Measurements from ENCODE around the gene ZC3HAV1L. TPM values are rescaled to one million over a fixed set of nuclear protein-coding genes. Genes with fewer than 3 reads are reported as not detected.

ZC3HAV1L gene
- 5.1 TPM for polyA plus RNA-seq (2013, experiment 1 of 2)
- polyA plus RNA-seq (2013, experiment 2 of 2) = 5.3 TPM

GRCh38 chr7:139035586-139036353 is at the start of gene ZC3HAV1L:
Gene ZC3HAV1L, minus strand, starts transcription at chr7:139036042. Its CDS starts 25 bp downstream, at chr7:139036017.
- peaks cover 0 to 12% of the 10 kb centered on the region in 2 donors for H3K9me3 ChIP-seq (replicated peaks in 1 of 2; ENCODE audit: control insufficient read depth in 2 of 2, insufficient read depth in 1 of 2, low read depth in 1 of 2, low read length in 2 of 2)
- no peak within 1 kb of the TSS for H3K27ac ChIP-seq (replicated peaks; ENCODE audit: low read length)
- peak within 1 kb of the TSS; percentile 17 to 88 for H3K4me3 ChIP-seq (ENCODE audit: low read length in 2 of 2)
- peak within 1 kb of the TSS; percentile 96 for H2BK12ac ChIP-seq (ENCODE audit: low read length)
- H3K4ac ChIP-seq (ENCODE audit: low read length) = peak within 1 kb of the TSS; percentile 99
- peaks cover 0 to 4% of the 10 kb centered on the region in 2 donors for H3K36me3 ChIP-seq (replicated peaks in 1 of 2; ENCODE audit: control insufficient read depth in 2 of 2, insufficient read depth in 2 of 2, low read length in 2 of 2)
- peak within 1 kb of the TSS; percentile 77 for H2AK5ac ChIP-seq (ENCODE audit: low read depth, low read length)
- H3K4me1 ChIP-seq (ENCODE audit: control insufficient read depth in 2 of 2, insufficient read depth in 1 of 2, low read depth in 1 of 2, low read length in 2 of 2) = no peaks in the 10 kb centered on the region
- peak within 1 kb of the TSS; percentile 93 for H2BK15ac ChIP-seq (ENCODE audit: low read length)
- peaks cover 0 to 43% (median 0%) of the 10 kb centered on the region in 3 experiments for H3K27me3 ChIP-seq (ENCODE audit: control insufficient read depth in 3 of 3, insufficient read depth in 3 of 3, low read depth in 1 of 3, low read length in 3 of 3)
- H3K79me1 ChIP-seq (ENCODE audit: low read depth, low read length) = peaks cover 7% of the 10 kb centered on the region
- peak within 1 kb of the TSS; percentile 99 for H3K18ac ChIP-seq (ENCODE audit: low read length)
- H2BK120ac ChIP-seq (ENCODE audit: low read depth, low read length) = peak within 1 kb of the TSS; percentile 93
- peak within 1 kb of the TSS; percentile 88 for H2BK5ac ChIP-seq (ENCODE audit: low read length)
- H4K91ac ChIP-seq (ENCODE audit: low read depth, low read length, poor library complexity) = peak within 1 kb of the TSS; percentile 82
- DNase-seq (ENCODE audit: low spot score) = peak; percentile 54
- peak within 1 kb of the TSS; percentile 98 for H3K14ac ChIP-seq (ENCODE audit: low read length)
- peak within 1 kb of the TSS; percentile 98 for H3K9ac ChIP-seq (ENCODE audit: low read depth, low read length, poor library complexity)
- H4K8ac ChIP-seq (ENCODE audit: low read depth, low read length) = peak within 1 kb of the TSS; percentile 100
- peak within 1 kb of the TSS; percentile 85 for H2AFZ ChIP-seq (ENCODE audit: low read length)
- H3K23ac ChIP-seq (ENCODE audit: low read depth, low read length, poor library complexity) = peak within 1 kb of the TSS; percentile 99
- H3K4me2 ChIP-seq (ENCODE audit: insufficient read depth, low read length, poor library complexity, severe bottlenecking) = peak within 1 kb of the TSS; percentile 90
- WGBS, 2 donors (ENCODE audit: extremely low coverage in 2 of 2, insufficient read length in 2 of 2, insufficient replicate concordance in 1 of 2) = no CpG with 5 or more reads among the region's 82 CpGs

- no peak overlapping the region for H3K18ac ChIP-seq (ENCODE audit: low read length)
- H2BK120ac ChIP-seq (ENCODE audit: low read depth, low read length) = no peak overlapping the region
- no peak overlapping the region for H4K8ac ChIP-seq (ENCODE audit: low read depth, low read length)
- no peak overlapping the region for H4K91ac ChIP-seq (ENCODE audit: low read depth, low read length, poor library complexity)
- no peak overlapping the region for H3K14ac ChIP-seq (ENCODE audit: low read length)
- no peak overlapping the region for H3K9ac ChIP-seq (ENCODE audit: low read depth, low read length, poor library complexity)
- WGBS, 2 donors (ENCODE audit: extremely low coverage in 2 of 2, insufficient read length in 2 of 2, insufficient replicate concordance in 1 of 2) = no CpG with 5 or more reads among the region's 5 CpGs
- no peak overlapping the region for H2BK15ac ChIP-seq (ENCODE audit: low read length)
- no peak overlapping the region for H2AFZ ChIP-seq (ENCODE audit: low read length)
- no peak overlapping the region for H2BK5ac ChIP-seq (ENCODE audit: low read length)
- H3K27ac ChIP-seq (replicated peaks; ENCODE audit: low read length) = no peak overlapping the region
- no peaks in the 10 kb centered on the region for H3K4me1 ChIP-seq (ENCODE audit: control insufficient read depth in 2 of 2, insufficient read depth in 1 of 2, low read depth in 1 of 2, low read length in 2 of 2)
- no peak for DNase-seq (ENCODE audit: low spot score)
- H3K27me3 ChIP-seq (ENCODE audit: control insufficient read depth in 3 of 3, insufficient read depth in 3 of 3, low read depth in 1 of 3, low read length in 3 of 3) = peaks cover 0 to 2% (median 0%) of the 10 kb centered on the region in 3 experiments
- H3K36me3 ChIP-seq (replicated peaks in 1 of 2; ENCODE audit: control insufficient read depth in 2 of 2, insufficient read depth in 2 of 2, low read length in 2 of 2) = peaks cover 2 to 91% of the 10 kb centered on the region in 2 donors
- H3K23ac ChIP-seq (ENCODE audit: low read depth, low read length, poor library complexity) = no peak overlapping the region
- H3K79me1 ChIP-seq (ENCODE audit: low read depth, low read length) = peaks cover under 1% of the 10 kb centered on the region
- no peak overlapping the region for H3K4me3 ChIP-seq (ENCODE audit: low read length in 2 of 2)
- no peak overlapping the region for H2AK5ac ChIP-seq (ENCODE audit: low read depth, low read length)
- H3K9me3 ChIP-seq (replicated peaks in 1 of 2; ENCODE audit: control insufficient read depth in 2 of 2, insufficient read depth in 1 of 2, low read depth in 1 of 2, low read length in 2 of 2) = peaks cover 0 to 13% of the 10 kb centered on the region in 2 donors
- no peak overlapping the region for H3K4me2 ChIP-seq (ENCODE audit: insufficient read depth, low read length, poor library complexity, severe bottlenecking)
- no peak overlapping the region for H3K4ac ChIP-seq (ENCODE audit: low read length)
- H2BK12ac ChIP-seq (ENCODE audit: low read length) = no peak overlapping the region
These were observed 48.9 kb upstream of the ZC3HAV1L start for GRCh38 chr7:139084709-139085108.

GRCh38 chr7:139081584-139081983 is 45.7 kb upstream of the ZC3HAV1L start:
- no peak for DNase-seq (ENCODE audit: low spot score)
- H4K91ac ChIP-seq (ENCODE audit: low read depth, low read length, poor library complexity) = no peak overlapping the region
- H3K14ac ChIP-seq (ENCODE audit: low read length) = no peak overlapping the region
- no peak overlapping the region for H3K27ac ChIP-seq (replicated peaks; ENCODE audit: low read length)
- no peak overlapping the region for H2BK120ac ChIP-seq (ENCODE audit: low read depth, low read length)
- H3K4me1 ChIP-seq (ENCODE audit: control insufficient read depth in 2 of 2, insufficient read depth in 1 of 2, low read depth in 1 of 2, low read length in 2 of 2) = no peaks in the 10 kb centered on the region
- H2BK5ac ChIP-seq (ENCODE audit: low read length) = no peak overlapping the region
- no peak overlapping the region for H3K4ac ChIP-seq (ENCODE audit: low read length)
- H3K79me1 ChIP-seq (ENCODE audit: low read depth, low read length) = peaks cover 2% of the 10 kb centered on the region
- no peak overlapping the region for H3K4me2 ChIP-seq (ENCODE audit: insufficient read depth, low read length, poor library complexity, severe bottlenecking)
- H3K4me3 ChIP-seq (ENCODE audit: low read length in 2 of 2) = no peak overlapping the region
- no peak overlapping the region for H2BK12ac ChIP-seq (ENCODE audit: low read length)
- peaks cover 2 to 86% of the 10 kb centered on the region in 2 donors for H3K36me3 ChIP-seq (replicated peaks in 1 of 2; ENCODE audit: control insufficient read depth in 2 of 2, insufficient read depth in 2 of 2, low read length in 2 of 2)
- peaks cover 0 to under 1% of the 10 kb centered on the region in 2 donors for H3K9me3 ChIP-seq (replicated peaks in 1 of 2; ENCODE audit: control insufficient read depth in 2 of 2, insufficient read depth in 1 of 2, low read depth in 1 of 2, low read length in 2 of 2)
- peaks cover 0 to 2% (median 0%) of the 10 kb centered on the region in 3 experiments for H3K27me3 ChIP-seq (ENCODE audit: control insufficient read depth in 3 of 3, insufficient read depth in 3 of 3, low read depth in 1 of 3, low read length in 3 of 3)
- no peak overlapping the region for H2BK15ac ChIP-seq (ENCODE audit: low read length)
- no peak overlapping the region for H3K18ac ChIP-seq (ENCODE audit: low read length)
- H3K9ac ChIP-seq (ENCODE audit: low read depth, low read length, poor library complexity) = no peak overlapping the region
- no peak overlapping the region for H3K23ac ChIP-seq (ENCODE audit: low read depth, low read length, poor library complexity)
- H2AK5ac ChIP-seq (ENCODE audit: low read depth, low read length) = no peak overlapping the region
- no peak overlapping the region for H4K8ac ChIP-seq (ENCODE audit: low read depth, low read length)
- no peak overlapping the region for H2AFZ ChIP-seq (ENCODE audit: low read length)

GRCh38 chr7:139080905-139081304 is 45.1 kb upstream of the ZC3HAV1L start:
- H3K9ac ChIP-seq (ENCODE audit: low read depth, low read length, poor library complexity) = no peak overlapping the region
- H3K4me2 ChIP-seq (ENCODE audit: insufficient read depth, low read length, poor library complexity, severe bottlenecking) = no peak overlapping the region
- no peak overlapping the region for H4K8ac ChIP-seq (ENCODE audit: low read depth, low read length)
- no peak overlapping the region for H2BK120ac ChIP-seq (ENCODE audit: low read depth, low read length)
- H4K91ac ChIP-seq (ENCODE audit: low read depth, low read length, poor library complexity) = no peak overlapping the region
- H3K9me3 ChIP-seq (replicated peaks in 1 of 2; ENCODE audit: control insufficient read depth in 2 of 2, insufficient read depth in 1 of 2, low read depth in 1 of 2, low read length in 2 of 2) = no peaks in the 10 kb centered on the region
- H3K27ac ChIP-seq (replicated peaks; ENCODE audit: low read length) = no peak overlapping the region
- H3K4me1 ChIP-seq (ENCODE audit: control insufficient read depth in 2 of 2, insufficient read depth in 1 of 2, low read depth in 1 of 2, low read length in 2 of 2) = no peaks in the 10 kb centered on the region
- no peak for DNase-seq (ENCODE audit: low spot score)
- no peak overlapping the region for H3K4me3 ChIP-seq (ENCODE audit: low read length in 2 of 2)
- H2BK15ac ChIP-seq (ENCODE audit: low read length) = no peak overlapping the region
- H3K18ac ChIP-seq (ENCODE audit: low read length) = no peak overlapping the region
- no peak overlapping the region for H2BK5ac ChIP-seq (ENCODE audit: low read length)
- no peak overlapping the region for H2BK12ac ChIP-seq (ENCODE audit: low read length)
- no peak overlapping the region for H3K14ac ChIP-seq (ENCODE audit: low read length)
- H3K23ac ChIP-seq (ENCODE audit: low read depth, low read length, poor library complexity) = no peak overlapping the region
- peaks cover 2% of the 10 kb centered on the region for H3K79me1 ChIP-seq (ENCODE audit: low read depth, low read length)
- peaks cover 0 to 2% (median 0%) of the 10 kb centered on the region in 3 experiments for H3K27me3 ChIP-seq (ENCODE audit: control insufficient read depth in 3 of 3, insufficient read depth in 3 of 3, low read depth in 1 of 3, low read length in 3 of 3)
- H2AK5ac ChIP-seq (ENCODE audit: low read depth, low read length) = no peak overlapping the region
- peaks cover 2 to 86% of the 10 kb centered on the region in 2 donors for H3K36me3 ChIP-seq (replicated peaks in 1 of 2; ENCODE audit: control insufficient read depth in 2 of 2, insufficient read depth in 2 of 2, low read length in 2 of 2)
- no peak overlapping the region for H2AFZ ChIP-seq (ENCODE audit: low read length)
- 100% methylated on average over 4 of the region's 8 CpGs; no CpG with 5 or more reads in 1 of the 2 donors for WGBS, 2 donors (ENCODE audit: extremely low coverage in 2 of 2, insufficient read length in 2 of 2, insufficient replicate concordance in 1 of 2)
- no peak overlapping the region for H3K4ac ChIP-seq (ENCODE audit: low read length)
